ENCODE measurements around the gene USH1C. TPM values are rescaled to one million over a fixed set of nuclear protein-coding genes. Genes with fewer than 3 reads are reported as not detected.

USH1C gene
- polyA plus RNA-seq, 3 donors from 2014 or later: not detected

DNA sequence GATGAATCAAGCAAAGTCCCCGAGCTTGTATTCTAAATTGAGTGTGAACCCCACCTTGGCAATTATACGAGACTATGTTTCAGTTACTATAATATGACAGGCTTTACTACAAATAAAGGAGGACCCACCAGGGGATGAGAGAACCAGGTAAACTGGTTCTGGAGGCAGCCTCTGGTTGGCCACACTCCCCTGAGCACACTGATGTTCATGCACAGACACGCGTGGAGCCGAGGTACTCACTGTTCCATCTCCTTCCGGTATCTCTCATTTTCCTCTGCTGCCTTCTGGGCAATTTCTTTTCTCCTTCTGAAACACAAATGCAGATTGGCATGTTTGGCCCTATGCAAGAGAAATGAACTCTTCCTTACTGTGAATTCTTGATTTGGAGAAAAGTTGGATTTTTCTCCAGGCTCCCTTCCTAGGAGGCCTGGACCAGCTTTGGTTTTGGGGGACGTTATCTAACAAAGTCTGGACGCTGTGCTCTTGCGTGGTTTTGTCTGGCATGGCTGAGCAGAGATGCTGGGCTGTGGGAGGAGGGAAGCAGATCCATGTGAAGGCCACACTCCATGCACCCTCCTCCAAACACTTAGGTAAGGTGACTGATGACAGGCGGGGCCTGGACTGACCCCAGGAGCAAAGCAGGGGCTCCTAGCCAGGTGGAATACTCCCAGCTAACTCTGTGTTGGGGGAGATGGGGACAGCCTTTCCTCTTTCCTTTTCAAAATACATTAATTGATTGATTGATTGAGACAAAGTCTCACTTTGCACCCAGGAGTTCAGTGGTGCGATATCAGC lies 22.9 kb downstream of the USH1C start:
- Mint-ChIP-seq H3K36me3 (no peaks in the 10 kb centered on the region), H3K4me3 (no peak overlapping the region), H3K9me3 (no peaks in the 10 kb centered on the region), H3K27me3 (ENCODE audit: low read depth in 3 of 3) (peaks cover 3 to 6% (median 5%) of the 10 kb centered on the region in 3 donors), H3K4me1 (no peaks in the 10 kb centered on the region), H3K27ac (no peak overlapping the region)
- DNase-seq: no peak

DNA sequence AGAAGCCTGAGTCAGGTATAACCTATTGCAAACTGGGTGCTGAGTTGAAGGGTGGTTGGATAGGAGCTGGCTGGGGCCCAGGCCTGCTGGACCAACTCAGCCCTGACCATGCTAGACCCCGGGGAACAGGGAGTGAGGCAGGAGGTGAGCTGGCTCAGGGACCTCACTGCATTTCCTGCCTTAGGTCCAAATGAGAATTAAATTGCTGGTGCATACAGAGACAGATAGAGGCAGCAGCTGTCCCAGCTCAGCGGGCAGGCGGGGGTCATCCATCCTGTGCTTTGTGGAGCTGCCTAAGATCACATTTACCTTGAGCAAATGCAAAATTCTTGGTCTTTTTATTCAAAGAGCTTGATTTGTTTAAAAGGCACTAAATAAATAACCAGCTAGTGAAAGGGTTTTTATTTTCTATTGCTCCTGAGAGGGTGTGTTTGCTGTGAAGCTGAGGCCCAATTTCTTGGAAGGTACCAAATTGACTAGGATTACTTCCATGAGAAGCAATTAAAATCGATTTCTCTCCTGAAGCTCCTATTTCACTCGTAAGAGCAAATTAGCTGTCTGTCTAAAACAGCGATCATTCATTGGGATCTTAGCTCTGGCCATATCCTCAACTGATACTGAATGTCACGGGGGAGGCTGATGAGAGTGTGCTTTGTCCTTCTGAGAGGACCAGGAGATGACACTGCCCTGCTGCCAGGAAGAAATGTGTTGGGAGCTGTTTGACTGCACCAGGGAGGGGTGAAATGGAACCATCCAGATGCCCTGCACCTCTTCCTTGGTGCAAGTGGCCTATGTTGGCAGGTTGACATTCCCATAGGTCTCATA lies 24.9 kb downstream of the USH1C start:
- H3K4me3 Mint-ChIP-seq: no peak overlapping the region
- H3K27me3 Mint-ChIP-seq (ENCODE audit: low read depth in 3 of 3): peaks cover 3 to 6% (median 5%) of the 10 kb centered on the region in 3 donors
- H3K36me3 Mint-ChIP-seq: no peaks in the 10 kb centered on the region
- no peak for DNase-seq
- H3K9me3 Mint-ChIP-seq: no peaks in the 10 kb centered on the region
- no peak overlapping the region for H3K27ac Mint-ChIP-seq
- no peaks in the 10 kb centered on the region for H3K4me1 Mint-ChIP-seq

DNA sequence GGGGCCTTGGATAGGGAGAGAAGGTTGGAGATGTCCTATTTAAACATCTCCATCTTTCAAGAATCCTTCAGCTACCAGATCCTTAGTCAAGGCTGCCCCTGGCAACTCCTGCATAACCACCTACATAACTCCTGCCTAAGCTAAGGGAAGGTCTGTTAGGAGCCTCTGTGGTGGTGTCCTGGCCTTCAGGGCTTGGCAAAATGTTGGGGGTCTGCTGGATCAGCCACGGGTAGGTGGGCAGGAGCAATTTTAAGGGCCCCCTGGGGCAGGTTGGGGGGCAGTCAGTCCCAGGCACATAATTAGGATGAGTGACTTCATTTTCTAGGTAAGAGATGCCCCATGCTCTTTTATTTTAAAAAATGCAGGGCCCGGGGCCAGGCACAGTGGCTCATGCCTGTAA lies 25.9 kb downstream of the USH1C start:
- H3K36me3 Mint-ChIP-seq: no peaks in the 10 kb centered on the region
- no peaks in the 10 kb centered on the region for H3K9me3 Mint-ChIP-seq
- no peak overlapping the region for H3K27ac Mint-ChIP-seq
- no peaks in the 10 kb centered on the region for H3K4me1 Mint-ChIP-seq
- H3K4me3 Mint-ChIP-seq: no peak overlapping the region
- DNase-seq: no peak
- peaks cover 3 to 6% (median 5%) of the 10 kb centered on the region in 3 donors for H3K27me3 Mint-ChIP-seq (ENCODE audit: low read depth in 3 of 3)

DNA sequence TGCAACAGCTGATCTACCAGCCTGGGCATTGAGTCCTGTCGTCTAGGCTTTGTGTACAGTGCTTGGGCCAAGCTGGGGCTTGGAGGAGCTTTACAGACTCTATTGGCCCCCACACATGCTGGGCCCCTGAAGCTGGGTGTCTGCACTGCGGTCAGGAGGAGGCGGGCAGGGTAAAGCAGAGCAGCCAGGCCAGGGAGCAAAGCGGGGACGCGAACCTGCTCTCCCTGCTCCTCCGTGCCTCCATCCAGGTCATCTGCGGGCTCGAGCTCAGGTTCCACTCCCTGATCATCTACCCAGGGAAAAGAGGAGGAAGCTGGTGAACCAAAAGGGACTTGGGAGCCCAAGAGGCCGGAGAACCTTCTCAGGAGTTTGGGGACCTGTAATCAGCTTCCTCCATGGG lies 27.0 kb downstream of the USH1C start:
- Mint-ChIP-seq H3K36me3 (no peaks in the 10 kb centered on the region), H3K4me1 (no peaks in the 10 kb centered on the region), H3K27ac (no peak overlapping the region), H3K9me3 (no peaks in the 10 kb centered on the region), H3K27me3 (ENCODE audit: low read depth in 3 of 3) (peaks cover 2 to 8% (median 3%) of the 10 kb centered on the region in 3 donors), H3K4me3 (no peak overlapping the region)
- DNase-seq: no peak

DNA sequence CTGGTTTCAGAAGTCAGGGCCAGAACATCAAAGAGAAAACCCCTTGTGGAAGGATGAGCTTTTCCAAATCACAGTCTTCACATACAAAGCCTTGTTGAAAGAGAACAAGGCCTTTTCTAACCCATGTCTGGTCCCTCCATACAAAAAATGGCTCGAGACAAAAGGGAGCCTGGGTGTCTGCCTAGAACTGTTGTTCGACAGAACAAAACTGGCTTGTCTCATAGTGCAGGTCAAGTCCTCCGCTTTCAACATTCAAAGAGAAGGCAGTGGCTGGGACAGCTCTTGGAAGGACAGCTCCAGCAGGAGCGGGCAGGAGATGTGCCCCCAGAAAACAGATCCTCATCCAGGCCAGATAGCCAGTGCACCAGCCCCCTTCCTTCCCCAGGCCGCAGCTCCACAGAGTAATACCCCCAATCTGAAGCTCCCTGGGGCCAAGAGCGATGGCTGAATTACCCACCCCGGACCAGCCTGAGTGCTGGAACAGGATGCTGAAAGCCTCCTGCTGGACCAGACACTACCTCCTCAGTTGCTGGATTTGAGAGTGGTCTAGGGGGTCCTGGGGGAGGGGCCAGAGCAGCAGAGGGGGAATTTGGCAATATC lies 27.6 kb downstream of the USH1C start:
- no peaks in the 10 kb centered on the region for H3K4me1 Mint-ChIP-seq
- no peak for DNase-seq
- H3K27me3 Mint-ChIP-seq (ENCODE audit: low read depth in 3 of 3): peaks cover 2 to 8% (median 3%) of the 10 kb centered on the region in 3 donors
- H3K36me3 Mint-ChIP-seq: no peaks in the 10 kb centered on the region
- no peaks in the 10 kb centered on the region for H3K9me3 Mint-ChIP-seq
- no peak overlapping the region for H3K27ac Mint-ChIP-seq
- H3K4me3 Mint-ChIP-seq: no peak overlapping the region

DNA sequence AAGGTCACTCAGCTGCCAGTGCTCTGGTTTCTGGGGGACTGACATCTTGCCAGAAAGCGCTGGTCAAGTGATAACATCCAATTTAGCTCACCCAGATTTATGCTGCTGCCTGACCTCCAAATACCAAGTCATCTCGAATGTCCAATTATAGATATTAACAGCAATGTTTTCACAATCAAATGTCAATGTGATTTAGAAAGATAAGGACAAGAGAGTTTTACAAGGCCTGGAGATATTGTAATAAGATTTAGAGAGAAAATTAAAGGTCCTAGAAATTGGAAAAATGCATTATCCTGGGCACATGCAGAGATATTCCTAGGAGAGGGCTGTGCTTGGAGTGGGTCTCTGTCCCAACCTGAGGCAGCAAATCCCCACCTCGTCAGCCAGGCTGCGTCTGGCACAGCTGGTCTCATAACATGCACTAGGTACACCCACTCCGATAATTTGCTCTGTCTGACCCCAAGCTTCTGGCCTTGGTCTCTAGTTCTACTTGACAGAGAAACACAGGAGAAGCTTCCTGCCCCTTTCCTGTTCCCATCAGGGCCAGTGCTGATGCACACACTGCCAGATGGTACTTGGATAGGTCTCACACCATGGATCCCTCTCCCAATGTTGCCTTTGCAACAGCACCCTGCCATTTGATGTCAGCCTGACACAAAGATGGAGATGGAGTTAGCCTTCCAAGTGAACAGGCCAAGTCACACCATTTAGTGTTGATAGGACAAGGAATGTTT lies 28.6 kb downstream of the USH1C start:
- Mint-ChIP-seq H3K9me3 (no peaks in the 10 kb centered on the region), H3K27me3 (ENCODE audit: low read depth in 3 of 3) (peaks cover 2 to 13% (median 5%) of the 10 kb centered on the region in 3 donors), H3K27ac (no peak overlapping the region), H3K4me1 (no peaks in the 10 kb centered on the region), H3K4me3 (no peak overlapping the region), H3K36me3 (no peaks in the 10 kb centered on the region)
- no peak for DNase-seq

DNA sequence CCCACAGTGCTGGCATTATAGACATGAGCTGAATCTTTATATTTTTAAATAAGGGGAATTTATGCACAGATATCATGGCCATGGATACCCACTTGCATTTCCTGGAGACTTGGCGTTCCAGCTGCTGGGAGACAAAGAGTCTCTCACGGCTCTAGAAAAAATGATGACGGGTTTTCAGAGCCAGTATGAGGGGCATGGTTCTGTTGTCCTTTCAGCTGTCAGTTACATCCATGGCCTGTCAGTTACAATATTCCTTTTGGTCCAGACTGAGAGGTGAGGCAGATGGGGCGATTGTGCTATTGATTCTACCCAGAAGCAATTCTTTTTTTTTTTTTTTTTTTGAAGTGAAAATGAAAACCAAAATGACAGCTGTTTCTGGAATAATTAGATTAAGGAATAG lies 29.7 kb downstream of the USH1C start:
- Mint-ChIP-seq H3K27ac (no peak overlapping the region), H3K36me3 (no peaks in the 10 kb centered on the region), H3K27me3 (ENCODE audit: low read depth in 3 of 3) (peaks cover 4 to 13% (median 6%) of the 10 kb centered on the region in 3 donors), H3K9me3 (no peaks in the 10 kb centered on the region), H3K4me1 (no peaks in the 10 kb centered on the region), H3K4me3 (no peak overlapping the region)
- no peak for DNase-seq

DNA sequence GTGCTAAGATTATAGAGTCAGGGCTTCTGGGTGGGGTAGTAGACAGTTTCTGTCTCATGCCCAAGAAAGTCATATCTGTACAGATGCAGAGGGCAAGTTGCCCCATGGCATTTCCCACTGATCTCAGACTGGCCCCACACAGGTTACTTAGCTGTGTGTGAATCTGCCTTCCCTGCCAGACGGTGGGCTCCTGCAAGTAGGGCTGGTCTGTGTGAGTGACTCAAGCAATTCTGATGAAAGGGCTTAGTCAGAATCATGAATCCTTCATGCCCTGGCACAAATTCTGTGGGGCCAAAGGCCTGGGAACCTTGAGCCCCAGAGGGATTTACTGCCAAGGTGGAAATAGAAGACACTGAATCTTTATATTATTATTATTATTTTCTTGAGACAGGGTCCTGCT lies 30.4 kb downstream of the USH1C start:
- Mint-ChIP-seq H3K27me3 (ENCODE audit: low read depth in 3 of 3) (peaks cover 3 to 13% (median 6%) of the 10 kb centered on the region in 3 donors), H3K4me3 (no peak overlapping the region), H3K9me3 (no peaks in the 10 kb centered on the region), H3K27ac (no peak overlapping the region), H3K4me1 (no peaks in the 10 kb centered on the region), H3K36me3 (no peaks in the 10 kb centered on the region)
- DNase-seq: no peak

DNA sequence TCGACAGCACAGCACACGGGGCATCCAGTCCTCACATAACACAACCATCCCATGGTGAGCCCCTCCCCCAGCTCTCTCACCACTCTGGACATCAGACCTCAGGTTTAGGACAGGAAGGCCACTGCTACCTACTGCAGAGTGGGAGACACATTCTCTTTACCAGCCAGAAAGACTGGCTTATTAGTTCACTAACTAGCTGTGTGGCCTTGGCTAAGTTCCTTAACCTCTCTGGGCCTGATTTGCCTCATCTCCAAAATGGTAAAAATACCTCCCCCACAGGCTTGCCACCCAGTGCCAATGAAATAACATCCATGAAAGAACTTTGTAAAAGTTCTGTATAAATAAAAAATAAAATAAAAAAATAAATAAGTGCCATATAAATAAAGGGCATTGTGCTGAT lies 32.1 kb downstream of the USH1C start:
- H3K9me3 Mint-ChIP-seq: no peaks in the 10 kb centered on the region
- H3K27me3 Mint-ChIP-seq (ENCODE audit: low read depth in 3 of 3): peaks cover 4 to 12% (median 5%) of the 10 kb centered on the region in 3 donors
- no peak overlapping the region for H3K4me3 Mint-ChIP-seq
- DNase-seq: no peak
- no peak overlapping the region for H3K27ac Mint-ChIP-seq
- H3K4me1 Mint-ChIP-seq: no peaks in the 10 kb centered on the region
- H3K36me3 Mint-ChIP-seq: no peaks in the 10 kb centered on the region

DNA sequence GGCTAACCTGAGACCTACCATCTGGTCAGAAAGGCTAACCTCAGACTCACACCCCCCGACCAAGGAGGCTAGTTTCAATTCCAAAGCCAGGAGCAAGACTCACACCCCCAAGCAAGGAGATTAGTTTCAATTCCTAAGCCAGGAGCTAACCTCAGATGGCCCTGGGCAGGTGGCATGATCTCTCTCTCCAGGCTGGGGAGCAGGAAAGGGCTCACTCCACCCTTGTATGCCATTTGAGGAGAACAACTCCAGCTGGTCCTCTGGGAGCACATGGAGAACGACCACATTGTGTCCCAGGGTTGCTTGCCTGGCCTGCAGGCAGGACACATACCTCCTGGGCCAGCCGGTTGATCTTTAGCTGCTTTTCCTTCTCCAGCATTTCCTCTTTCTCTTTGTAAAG lies 32.6 kb downstream of the USH1C start:
- no peak overlapping the region for H3K27ac Mint-ChIP-seq
- no peak overlapping the region for H3K4me3 Mint-ChIP-seq
- H3K27me3 Mint-ChIP-seq (ENCODE audit: low read depth in 3 of 3): peaks cover 6 to 9% (median 6%) of the 10 kb centered on the region in 3 donors
- H3K36me3 Mint-ChIP-seq: no peaks in the 10 kb centered on the region
- no peaks in the 10 kb centered on the region for H3K9me3 Mint-ChIP-seq
- H3K4me1 Mint-ChIP-seq: no peaks in the 10 kb centered on the region
- no peak for DNase-seq

DNA sequence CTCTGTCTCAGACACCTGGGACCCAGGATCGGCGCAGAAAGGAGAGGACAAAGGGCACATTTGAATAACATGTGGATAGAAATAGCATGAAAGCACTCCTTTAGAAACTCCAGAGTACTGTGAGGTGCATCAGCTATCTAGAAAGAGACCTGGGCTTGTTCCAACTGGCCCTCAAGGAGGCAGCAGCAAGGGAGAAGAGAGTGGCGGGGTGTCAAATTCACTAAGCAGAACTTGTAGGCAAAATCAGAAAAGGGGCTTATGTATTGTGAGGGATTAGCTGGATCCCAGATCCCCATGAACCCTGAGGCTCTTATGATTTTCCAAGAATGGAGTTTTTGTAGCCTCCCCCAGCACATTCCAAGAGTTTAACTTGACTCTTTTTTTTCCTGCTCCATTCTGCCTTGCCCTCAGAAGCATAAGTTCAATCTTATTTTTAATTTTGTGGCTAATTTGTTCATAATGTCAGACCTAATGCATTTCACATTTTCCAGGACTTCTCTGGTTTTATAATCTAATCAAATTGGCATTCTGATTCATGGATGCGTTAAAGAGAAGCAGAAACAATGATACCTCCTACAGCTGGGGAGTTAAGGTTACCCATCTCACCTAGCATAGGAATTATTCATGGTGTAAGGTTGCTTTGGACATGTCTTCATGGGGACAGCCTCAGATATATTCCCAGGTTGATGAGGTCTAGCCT lies 33.6 kb downstream of the USH1C start:
- no peaks in the 10 kb centered on the region for H3K36me3 Mint-ChIP-seq
- H3K27me3 Mint-ChIP-seq (ENCODE audit: low read depth in 3 of 3): peaks cover 6 to 9% (median 7%) of the 10 kb centered on the region in 3 donors
- no peaks in the 10 kb centered on the region for H3K9me3 Mint-ChIP-seq
- no peak for DNase-seq
- H3K4me1 Mint-ChIP-seq: no peaks in the 10 kb centered on the region
- H3K27ac Mint-ChIP-seq: no peak overlapping the region
- H3K4me3 Mint-ChIP-seq: no peak overlapping the region

DNA sequence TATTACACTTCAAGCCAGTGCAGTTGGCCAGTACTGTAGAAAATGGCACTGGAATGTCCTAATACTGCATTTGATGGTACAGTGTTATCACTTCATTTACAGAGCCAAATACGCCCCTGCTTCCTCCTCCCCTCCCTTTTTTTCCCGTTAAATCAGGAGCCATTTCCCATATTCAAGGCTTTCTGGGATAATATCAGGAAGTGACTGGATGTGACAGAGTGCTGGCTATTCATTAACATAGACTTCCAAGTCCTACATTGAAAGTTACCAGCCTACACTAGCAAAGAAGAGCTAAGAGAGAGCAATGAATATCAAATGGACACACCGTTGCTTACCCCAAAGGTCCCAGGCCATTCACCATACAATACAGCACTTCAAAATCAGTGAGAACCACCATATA lies 35.4 kb downstream of the USH1C start:
- H3K36me3 Mint-ChIP-seq: no peaks in the 10 kb centered on the region
- H3K4me1 Mint-ChIP-seq: no peaks in the 10 kb centered on the region
- H3K27ac Mint-ChIP-seq: no peak overlapping the region
- DNase-seq: no peak
- no peak overlapping the region for H3K4me3 Mint-ChIP-seq
- H3K9me3 Mint-ChIP-seq: no peaks in the 10 kb centered on the region
- peaks cover 6 to 9% (median 7%) of the 10 kb centered on the region in 3 donors for H3K27me3 Mint-ChIP-seq (ENCODE audit: low read depth in 3 of 3)

DNA sequence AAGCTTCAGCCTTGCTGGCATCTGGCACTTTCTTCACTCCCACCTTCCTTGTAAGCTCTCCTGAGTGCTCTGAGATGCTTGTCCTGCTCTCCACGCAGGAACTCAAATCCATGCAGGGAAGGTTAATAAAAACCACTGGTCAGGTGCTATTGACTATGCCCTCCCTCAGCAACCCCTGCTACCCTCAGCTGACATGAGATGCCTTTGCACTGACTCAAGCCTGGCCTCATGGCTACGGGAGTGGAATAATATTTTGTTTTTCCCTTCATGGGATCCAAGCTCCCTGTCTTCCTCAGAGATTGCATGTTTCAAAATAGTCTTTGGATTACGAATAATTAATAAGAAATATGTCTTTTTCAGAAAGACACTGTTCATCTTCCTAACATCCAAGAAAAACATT lies 35.9 kb downstream of the USH1C start:
- no peak for DNase-seq
- Mint-ChIP-seq H3K36me3 (no peaks in the 10 kb centered on the region), H3K4me1 (no peaks in the 10 kb centered on the region), H3K27ac (no peak overlapping the region), H3K4me3 (no peak overlapping the region), H3K27me3 (ENCODE audit: low read depth in 3 of 3) (peaks cover 6 to 9% (median 7%) of the 10 kb centered on the region in 3 donors), H3K9me3 (no peaks in the 10 kb centered on the region)
